Measurements from ENCODE around the gene UPF1.

- TF ChIP-seq CTCF (IDR thresholded peaks at IDR 0.05) (no peak), POLR2A (IDR thresholded peaks at IDR 0.05) (no peak)
Measured at GRCh38 chr19:18896421-18896841, 64.7 kb downstream of the UPF1 start.

Data from adrenal gland (tissue), 5 donors.